Measurements from ENCODE around the gene PISD.

- TF ChIP-seq CTCF (IDR thresholded peaks at IDR 0.05): no peak
- TF ChIP-seq POLR2A (IDR thresholded peaks at IDR 0.05): no peak
These were observed 78.0 kb downstream of the PISD start for GRCh38 chr22:31583861-31584485.

Measured in Peyer's patch (tissue), 4 donors.